Tibial nerve (tissue), 4 donors: ENCODE measurements around the gene SHLD1.

ENCODE experiments used
- EP300 ChIP-seq, 2 donors: sonication (generic); formaldehyde crosslinking; IDR thresholded peaks; one replicate each; pipeline ENCODE4 v1.6.1; 2017; ENCODE audit warnings: antibody characterized with exemption in 2 of 2, mild to moderate bottlenecking in 1 of 2
- POLR2A ChIP-seq, 2 donors: fragments of 450-650 bp; IDR thresholded peaks; one replicate each; pipeline ENCODE4 v1.6.1; 2017; ENCODE audit warnings: antibody characterized with exemption in 2 of 2, mild to moderate bottlenecking in 2 of 2, moderate library complexity in 2 of 2
- TF ChIP-seq, protein P1 (sequence below), 5 experiments: fragments of 200-600 bp in 3 of 5; fragments of 450-650 bp in 2 of 5; sonication (generic) in 3 of 5; IDR thresholded peaks; one replicate each; pipeline ENCODE4 v1.5.1; 2016 to 2019; ENCODE audit warnings: antibody characterized with exemption in 5 of 5, mild to moderate bottlenecking in 3 of 5, moderate library complexity in 2 of 5

GRCh38 chr20:5865604-5866003 lies 115.4 kb downstream of the SHLD1 start:
- TF ChIP-seq POLR2A (IDR thresholded peaks at IDR 0.05) (no peak), EP300 (IDR thresholded peaks at IDR 0.05) (no peak)
- TF ChIP-seq, protein P1, sequence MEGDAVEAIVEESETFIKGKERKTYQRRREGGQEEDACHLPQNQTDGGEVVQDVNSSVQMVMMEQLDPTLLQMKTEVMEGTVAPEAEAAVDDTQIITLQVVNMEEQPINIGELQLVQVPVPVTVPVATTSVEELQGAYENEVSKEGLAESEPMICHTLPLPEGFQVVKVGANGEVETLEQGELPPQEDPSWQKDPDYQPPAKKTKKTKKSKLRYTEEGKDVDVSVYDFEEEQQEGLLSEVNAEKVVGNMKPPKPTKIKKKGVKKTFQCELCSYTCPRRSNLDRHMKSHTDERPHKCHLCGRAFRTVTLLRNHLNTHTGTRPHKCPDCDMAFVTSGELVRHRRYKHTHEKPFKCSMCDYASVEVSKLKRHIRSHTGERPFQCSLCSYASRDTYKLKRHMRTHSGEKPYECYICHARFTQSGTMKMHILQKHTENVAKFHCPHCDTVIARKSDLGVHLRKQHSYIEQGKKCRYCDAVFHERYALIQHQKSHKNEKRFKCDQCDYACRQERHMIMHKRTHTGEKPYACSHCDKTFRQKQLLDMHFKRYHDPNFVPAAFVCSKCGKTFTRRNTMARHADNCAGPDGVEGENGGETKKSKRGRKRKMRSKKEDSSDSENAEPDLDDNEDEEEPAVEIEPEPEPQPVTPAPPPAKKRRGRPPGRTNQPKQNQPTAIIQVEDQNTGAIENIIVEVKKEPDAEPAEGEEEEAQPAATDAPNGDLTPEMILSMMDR (IDR thresholded peaks at IDR 0.05) = no peak
